ENCODE results near the gene VIM.

DNA sequence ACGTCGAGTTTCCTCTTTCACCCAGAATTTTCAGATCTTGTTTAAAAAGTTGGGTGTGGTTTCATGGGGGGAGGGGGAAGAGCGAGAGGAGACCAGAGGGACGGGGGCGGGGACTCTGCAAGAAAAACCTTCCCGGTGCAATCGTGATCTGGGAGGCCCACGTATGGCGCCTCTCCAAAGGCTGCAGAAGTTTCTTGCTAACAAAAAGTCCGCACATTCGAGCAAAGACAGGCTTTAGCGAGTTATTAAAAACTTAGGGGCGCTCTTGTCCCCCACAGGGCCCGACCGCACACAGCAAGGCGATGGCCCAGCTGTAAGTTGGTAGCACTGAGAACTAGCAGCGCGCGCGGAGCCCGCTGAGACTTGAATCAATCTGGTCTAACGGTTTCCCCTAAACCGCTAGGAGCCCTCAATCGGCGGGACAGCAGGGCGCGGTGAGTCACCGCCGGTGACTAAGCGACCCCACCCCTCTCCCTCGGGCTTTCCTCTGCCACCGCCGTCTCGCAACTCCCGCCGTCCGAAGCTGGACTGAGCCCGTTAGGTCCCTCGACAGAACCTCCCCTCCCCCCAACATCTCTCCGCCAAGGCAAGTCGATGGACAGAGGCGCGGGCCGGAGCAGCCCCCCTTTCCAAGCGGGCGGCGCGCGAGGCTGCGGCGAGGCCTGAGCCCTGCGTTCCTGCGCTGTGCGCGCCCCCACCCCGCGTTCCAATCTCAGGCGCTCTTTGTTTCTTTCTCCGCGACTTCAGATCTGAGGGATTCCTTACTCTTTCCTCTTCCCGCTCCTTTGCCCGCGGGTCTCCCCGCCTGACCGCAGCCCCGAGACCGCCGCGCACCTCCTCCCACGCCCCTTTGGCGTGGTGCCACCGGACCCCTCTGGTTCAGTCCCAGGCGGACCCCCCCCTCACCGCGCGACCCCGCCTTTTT is at the start of gene VIM:
- TF ChIP-seq TAF1 (IDR thresholded peaks at IDR 0.05; ENCODE audit: borderline replicate concordance, insufficient read depth, low read length) (no peak), POLR2AphosphoS5 (IDR thresholded peaks at IDR 0.05; ENCODE audit: low read depth, low read length) (no peak), SIN3A (IDR thresholded peaks at IDR 0.05; ENCODE audit: borderline replicate concordance, insufficient read depth, low read length) (peak; percentile 21; the same call in 1 of the 2 replicates), FOXP2 (optimal IDR thresholded peaks at IDR 0.05; ENCODE audit: borderline replicate concordance, extremely low read depth, extremely low read length, insufficient read depth) (peak; percentile 74)
- TF ChIP-seq, protein P1, sequence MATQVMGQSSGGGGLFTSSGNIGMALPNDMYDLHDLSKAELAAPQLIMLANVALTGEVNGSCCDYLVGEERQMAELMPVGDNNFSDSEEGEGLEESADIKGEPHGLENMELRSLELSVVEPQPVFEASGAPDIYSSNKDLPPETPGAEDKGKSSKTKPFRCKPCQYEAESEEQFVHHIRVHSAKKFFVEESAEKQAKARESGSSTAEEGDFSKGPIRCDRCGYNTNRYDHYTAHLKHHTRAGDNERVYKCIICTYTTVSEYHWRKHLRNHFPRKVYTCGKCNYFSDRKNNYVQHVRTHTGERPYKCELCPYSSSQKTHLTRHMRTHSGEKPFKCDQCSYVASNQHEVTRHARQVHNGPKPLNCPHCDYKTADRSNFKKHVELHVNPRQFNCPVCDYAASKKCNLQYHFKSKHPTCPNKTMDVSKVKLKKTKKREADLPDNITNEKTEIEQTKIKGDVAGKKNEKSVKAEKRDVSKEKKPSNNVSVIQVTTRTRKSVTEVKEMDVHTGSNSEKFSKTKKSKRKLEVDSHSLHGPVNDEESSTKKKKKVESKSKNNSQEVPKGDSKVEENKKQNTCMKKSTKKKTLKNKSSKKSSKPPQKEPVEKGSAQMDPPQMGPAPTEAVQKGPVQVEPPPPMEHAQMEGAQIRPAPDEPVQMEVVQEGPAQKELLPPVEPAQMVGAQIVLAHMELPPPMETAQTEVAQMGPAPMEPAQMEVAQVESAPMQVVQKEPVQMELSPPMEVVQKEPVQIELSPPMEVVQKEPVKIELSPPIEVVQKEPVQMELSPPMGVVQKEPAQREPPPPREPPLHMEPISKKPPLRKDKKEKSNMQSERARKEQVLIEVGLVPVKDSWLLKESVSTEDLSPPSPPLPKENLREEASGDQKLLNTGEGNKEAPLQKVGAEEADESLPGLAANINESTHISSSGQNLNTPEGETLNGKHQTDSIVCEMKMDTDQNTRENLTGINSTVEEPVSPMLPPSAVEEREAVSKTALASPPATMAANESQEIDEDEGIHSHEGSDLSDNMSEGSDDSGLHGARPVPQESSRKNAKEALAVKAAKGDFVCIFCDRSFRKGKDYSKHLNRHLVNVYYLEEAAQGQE (IDR thresholded peaks at IDR 0.05; ENCODE audit: insufficient read depth in 1 of 2, low read depth in 2 of 2, low read length in 2 of 2): no peak

Measured in PFSK-1 (cell line).